CMK (cell line): ENCODE measurements around the gene FTH1.
"Not testable (repeated sequence)": the region's sequence is repeated elsewhere in the genome, so short reads cannot be mapped to it uniquely, and the experiment has no call there.

ENCODE experiments used
- DNase-seq: peaks from one replicate; pipeline ENCODE4 v3.0.0-alpha.2; 2010; ENCODE audit warnings: low read depth

The FTH1 gene

DNA sequence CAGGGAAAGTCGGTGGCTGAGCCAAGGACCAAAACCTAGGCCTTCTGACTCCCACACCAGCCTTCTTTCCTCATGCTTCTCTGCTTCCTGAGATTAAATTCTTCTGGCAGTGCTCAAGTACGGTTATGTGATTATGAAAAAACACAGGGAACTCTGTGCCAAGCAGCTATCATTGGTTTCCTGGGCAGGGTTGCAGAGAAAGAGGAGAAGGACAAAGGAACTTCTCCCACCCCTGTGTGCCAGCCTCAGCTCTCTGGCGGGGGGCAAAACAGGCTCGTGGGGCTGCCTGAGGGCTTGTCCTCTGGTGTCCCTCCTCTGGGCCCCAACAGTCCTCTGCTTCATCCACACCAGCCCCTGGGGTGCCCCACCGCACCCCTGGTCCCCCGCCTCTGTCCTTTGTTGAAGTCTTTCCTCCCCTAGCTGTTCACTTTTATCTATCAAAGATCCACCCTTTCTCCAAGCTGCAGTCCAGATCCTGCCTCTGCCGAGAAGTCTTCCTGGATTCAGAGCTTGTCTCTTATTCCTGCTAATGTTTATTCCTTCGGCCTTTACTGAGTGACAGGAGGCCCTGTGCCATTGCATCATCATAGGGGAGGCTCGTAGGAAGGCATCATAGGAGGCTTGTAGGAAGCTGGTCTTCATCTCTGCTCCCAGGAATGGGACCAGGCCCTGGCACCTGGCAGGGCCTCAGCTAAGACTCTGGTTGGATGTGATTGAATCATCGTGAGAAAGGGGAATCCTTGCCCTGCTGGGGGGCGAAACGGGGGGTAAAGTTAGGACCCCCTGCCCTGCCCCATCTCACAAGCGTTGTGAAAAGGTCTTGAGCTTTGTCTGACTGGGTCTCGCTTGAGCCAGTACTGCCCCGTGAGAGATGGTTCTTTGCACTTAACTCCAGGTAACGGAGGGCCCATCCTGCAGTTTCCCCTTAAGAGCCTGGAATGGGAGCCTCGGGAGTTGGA, 11.5 kb upstream of the FTH1 start:
- no peak for DNase-seq

DNA sequence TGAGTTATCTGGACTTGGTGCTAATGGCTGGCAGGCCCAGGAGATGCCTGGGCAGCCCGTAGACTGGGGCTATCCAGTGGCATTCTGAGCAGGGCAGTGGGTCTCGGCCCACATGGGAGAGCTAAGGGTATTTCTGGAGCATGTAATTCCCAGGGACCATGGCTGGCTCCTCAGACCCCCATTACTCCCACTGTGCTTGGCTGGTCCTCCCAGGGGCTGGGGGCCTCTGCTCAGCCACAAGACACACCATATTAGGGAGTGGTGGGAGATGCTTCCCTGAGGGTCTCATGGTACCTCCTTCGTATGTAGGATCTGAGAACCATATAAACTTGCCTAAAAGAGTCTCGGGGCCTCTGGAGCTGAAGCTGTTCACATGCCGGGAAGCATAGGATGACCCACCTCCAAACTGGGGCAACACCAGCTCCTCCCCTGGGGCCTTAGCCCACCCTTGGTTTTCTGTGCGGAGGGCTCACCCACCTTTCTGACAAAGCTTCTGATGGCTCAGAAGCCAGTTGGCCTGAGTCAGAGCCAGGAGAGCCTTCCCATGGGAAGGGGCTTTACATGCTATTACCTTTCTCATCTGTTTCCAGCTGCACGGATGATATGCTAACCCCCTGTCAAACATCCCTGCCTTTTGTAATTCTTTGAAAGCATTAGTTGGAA, 9.5 kb upstream of the FTH1 start:
- DNase-seq, result no peak

DNA sequence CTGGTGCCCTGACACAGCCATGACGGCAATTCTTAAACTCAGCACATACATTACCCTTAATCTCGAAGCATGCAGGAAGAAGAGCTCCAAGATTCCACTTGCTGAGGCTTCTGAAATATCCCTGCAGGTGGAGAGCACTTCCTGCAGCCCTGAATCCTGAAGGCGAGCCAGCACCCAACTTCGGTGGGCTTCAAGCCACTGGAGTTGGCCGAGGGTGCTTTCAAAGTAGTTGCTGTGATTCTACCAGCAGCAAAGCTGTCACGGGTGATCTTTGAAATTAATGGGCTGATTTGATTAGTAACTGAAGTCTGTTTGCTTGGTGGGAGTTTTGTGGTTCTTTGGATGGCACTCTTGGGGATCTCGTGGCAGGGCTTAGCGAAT, 9.0 kb upstream of the FTH1 start:
- no peak for DNase-seq

DNA sequence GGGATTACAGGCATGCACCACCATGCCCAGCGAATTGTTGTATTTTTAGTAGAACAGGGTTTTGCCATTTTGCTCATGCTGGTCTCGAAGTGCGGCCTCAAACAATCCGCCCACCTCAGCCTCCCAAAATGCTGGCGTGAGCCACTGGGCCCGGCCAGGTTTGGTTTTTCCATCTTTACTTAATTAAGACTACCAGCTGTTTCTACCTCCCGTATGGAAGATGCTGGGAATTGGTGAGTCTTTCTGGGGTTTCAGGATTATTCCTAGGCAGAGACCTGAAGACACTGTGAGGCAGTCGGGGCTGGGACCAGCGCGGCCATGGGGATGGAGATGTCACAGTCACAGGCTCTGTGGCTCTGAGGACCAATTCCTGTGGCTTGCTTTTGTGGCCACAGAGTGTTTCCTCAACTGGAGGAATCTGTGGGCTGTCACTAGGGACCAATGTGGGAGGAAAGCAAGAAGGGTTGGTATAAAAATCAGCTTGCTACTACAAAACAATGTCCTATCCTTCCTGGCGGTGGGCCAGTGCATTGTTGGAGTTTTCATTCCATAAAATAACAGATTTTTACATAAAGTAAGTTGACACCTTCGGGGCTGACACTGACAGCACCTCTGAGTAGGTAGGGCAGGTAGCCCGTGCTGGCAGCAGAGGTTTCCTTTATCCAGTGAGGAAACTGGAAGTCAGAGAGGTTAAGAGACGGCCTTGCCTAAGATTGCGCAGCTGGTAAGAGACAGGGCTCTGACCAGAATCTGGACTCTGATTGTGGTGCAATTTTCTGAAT, 8.4 kb upstream of the FTH1 start:
- DNase-seq, result no peak

DNA sequence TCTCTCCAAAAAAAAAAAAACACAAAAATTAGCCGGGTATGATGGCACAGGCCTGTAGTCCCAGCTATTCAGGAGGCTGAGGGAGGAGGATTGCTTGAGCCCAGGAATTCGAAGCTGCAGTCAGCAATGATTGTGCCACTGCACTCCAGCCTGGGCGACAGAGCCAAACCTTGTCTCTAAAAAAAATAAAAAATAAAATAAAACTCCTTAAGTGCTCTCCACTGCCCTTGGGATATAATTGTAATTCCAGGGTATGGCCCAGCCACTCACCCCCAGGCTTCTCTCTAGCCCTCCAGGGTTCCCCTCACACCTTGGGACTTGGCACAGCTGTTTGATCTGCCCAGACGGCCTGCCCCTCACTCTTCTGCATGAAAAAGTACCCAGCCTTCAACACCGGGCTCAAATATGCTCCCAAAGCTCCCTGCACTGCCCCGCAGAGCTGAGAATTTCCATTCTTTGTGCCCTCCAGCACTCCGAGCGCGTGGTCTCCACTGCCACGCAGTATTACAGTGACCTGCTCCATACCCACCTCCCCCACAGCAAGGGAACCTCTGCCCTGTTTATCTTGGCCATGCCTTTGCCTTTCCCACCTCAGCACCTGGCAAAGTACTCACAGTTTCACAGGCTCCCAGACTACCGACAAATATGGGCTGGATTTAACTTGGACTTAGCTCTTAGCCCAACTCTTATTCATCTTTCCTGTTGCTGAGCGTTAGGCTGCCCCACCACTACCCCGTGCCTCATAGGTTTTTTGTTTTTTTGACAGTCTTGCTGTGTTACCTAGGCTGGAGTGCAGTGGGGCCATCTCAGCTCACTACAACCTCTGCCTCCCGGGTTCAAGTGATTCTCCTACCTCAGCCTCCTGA, 7.6 kb upstream of the FTH1 start:
- DNase-seq, result no peak

DNA sequence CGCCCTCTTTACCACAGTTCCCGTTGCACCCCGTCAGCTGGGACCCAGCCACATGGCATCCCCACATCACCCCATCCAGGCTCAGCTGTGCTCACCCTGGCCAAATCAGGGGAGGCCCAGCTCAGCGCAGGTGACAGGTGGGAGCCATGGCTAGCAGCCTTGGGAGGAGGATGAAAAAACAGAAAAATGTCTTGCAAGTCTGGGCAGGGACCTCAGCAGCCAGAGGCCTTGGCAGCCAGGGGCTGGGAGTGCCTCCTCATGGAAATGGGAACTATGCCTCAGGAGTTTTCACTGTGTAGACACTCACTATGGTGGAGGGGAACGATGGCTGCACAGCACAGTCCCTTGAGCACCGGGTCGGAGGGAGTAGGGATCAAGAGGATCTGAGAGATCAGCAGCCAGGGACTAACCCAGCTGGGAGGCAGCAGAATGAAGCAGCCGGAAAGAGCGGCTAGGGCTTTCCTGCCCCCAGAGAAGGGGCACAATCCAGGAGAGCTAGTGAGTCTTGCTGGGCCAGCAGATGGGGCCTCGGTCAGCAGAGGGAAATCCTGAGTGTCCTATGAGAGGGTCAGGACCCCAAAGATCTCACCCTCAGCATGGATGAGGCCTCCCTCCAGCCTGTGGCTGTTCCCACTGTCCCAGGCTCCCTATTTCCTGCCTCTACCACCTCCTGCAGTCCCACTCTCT, 6.2 kb upstream of the FTH1 start:
- no peak for DNase-seq

DNA sequence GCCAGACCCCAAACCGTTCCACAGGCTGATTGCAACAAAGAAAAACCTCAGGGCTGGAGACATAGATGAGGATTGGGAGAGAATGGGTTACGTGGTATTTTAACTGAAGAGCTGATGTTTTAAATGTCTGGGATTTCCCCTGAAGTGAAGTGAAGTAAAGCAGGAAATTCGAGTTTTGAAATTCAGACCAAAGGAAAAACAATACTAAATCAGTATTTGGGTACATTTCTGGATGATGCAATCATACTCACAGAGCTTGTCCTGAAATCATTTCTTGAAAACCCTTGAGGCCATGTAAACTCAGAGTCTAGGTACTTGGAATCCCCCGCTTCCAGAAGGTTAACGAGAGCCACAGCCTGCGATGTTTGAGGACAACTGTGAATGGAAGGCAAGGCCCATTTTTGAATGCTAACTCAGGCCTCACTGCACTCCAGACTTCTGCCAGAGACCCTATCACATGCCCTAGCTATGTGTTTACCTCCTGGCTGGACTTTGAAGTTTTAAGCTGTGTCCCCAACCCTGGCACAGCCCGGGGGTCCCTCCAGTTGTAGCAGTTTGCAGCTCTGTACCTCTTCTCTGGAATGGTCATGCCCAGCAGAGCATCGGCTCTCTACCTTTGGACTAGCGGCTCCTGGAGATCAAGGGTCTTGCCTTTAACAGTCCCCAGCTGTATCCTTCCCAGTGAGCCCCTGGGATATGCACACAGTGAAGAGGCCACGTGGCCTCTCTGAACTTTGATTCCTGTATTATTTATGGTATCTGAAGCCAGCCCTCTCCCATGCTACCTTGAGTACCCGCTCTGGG, 5.4 kb upstream of the FTH1 start:
- no peak for DNase-seq

DNA sequence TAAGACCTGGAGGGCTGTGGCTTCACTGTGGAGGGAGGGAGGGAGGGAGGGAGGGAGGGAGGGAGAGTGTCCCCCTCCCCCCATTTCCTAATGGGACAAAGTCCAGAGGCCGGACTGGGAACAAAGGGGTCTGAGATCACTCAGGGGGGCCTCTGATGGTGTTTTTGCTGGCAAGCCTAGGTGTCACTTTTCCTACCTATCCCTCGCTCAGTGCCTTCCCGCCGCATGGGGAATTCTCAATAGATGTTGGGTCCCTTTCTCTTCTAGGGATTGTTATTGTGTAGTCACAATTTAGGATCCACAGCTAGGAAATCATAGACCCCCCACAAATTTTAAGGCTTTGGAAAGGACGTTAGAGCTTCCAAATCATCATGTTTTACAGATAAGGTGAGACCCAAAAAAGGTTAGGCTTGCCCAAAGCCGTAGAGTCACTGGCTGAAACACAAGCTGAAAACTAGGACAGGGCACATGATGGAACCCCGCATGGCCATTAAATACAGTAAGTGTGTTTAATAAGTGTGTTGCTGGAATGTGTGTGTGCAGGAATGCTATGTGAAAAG, 4.8 kb upstream of the FTH1 start:
- DNase-seq, result no peak

DNA sequence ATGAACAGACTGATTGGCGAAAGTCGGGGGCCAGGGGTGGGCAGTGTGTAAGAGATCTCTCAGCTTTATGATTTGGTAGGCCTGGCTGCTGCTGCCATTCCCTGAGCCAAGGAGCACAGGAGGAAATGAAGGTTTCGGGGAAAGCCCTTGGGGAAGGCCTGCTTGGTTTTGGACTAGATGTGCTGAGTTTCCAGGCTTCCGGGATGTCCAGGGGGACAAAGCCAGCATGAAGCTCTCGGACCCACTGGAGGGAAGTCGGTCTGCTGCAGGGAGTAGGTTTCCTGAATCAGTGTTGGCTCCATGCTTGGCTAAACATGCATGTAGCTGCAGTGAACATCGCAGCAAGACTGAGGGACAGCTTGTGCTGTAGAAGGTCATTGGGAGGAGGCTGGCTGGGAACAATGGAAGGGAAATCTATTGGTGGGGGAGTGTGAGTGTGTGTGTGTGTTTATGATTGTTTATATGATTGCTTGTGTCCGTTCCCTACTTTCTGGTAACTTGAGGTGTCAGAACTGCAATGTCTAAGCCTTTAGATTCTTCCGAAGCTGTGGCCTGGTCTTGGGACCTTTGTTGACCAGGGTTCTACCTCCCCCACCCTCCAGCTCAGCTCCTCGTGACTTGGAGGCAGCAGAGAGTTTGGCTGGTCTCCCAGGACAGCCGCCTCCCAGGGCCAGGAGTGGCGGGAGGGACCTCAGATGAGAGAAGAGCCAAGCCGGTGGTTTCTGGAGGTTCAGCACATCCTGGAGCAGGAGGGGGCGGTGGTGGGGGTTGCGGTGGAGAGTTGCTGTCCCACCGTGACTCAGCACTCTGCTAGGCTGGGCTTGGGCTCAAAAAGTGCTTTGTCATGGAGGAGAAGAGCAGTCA, 4.0 kb upstream of the FTH1 start:
- DNase-seq, result peak; percentile 93

DNA sequence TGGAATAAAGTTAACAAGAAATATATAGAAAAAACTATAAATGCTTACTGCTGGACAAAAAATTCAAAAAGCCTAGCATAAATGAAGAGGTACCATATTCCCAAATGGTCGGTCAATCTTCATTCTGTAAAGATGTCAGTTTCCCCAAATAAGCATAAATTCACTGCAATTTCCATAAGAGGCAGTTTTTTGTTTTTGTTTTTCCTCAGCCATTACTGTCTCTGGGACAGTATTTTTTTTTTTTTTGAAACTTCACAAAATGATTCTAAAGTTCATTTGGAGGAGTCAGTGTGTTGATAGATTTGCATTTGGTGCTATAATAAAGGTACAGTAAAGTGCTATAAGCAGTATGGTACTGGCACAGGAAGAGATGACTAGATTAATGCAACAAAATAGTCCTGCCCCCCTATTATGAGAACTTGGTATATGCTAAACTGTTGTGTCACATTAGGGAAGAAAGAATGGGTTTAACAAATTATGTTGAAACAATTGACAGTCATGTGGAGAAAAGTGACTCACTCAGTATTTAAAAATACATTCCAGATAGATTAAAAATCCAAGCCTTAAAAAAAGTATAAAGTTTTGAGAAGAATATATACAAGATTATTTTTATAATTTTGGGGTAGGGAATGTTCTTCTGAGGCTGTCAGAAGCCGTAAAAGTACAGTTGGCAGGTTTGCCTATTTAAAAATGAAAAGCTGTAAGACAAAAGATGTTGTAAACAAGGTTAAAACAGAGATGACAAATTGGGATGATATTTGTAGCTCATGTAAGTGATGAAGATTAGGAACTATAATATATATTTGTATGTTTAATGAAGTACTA, 2.6 kb upstream of the FTH1 start:
- no peak for DNase-seq

DNA sequence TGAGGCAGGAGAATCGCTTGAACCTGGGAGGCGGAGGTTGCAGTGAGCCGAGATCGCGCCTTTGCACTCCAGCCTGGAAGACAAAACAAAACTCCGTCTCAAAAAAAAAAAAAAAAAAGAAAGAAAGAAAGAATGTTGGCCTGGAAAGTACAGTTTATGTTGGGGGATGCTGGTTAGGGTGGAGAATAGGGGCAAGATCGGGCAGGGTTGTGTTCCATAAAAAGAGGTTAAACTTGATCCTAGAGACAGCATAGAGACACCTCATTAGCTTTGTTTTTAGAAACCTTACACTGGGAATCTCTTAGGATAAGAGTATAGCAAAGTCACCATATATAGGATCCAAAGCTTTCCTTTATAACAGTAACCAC, 1.9 kb upstream of the FTH1 start:
- no peak for DNase-seq

DNA sequence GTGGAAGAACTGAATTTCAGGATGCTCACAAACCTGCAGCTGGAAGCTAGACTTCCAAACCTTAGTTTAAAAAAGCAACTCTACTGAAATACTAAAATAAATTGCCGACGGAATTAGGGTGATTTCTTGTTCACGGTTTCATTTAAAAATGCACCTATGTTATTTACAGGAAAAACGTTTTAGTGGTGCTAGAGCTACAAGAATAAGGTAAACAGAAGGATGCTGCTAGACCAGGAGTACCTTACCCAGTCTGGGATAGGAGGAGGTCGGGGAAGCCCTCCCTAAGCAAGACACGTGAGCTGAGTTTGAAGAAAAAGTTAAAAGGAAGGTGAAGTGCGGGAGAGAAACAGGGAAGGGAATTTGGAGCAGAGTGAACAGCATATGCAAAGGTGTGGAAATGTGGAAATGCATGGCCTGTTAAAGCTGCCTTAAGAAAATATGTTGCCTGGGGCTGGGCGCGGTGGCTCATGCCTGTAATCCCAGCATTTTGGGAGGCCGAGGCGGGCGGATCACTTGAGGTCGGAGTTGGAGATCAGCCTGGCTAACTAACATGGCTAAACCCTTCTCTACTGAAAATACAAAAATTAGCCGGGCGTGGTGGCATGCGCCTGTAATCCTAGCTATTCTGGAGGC, 1.4 kb upstream of the FTH1 start:
- DNase-seq, result no peak

DNA sequence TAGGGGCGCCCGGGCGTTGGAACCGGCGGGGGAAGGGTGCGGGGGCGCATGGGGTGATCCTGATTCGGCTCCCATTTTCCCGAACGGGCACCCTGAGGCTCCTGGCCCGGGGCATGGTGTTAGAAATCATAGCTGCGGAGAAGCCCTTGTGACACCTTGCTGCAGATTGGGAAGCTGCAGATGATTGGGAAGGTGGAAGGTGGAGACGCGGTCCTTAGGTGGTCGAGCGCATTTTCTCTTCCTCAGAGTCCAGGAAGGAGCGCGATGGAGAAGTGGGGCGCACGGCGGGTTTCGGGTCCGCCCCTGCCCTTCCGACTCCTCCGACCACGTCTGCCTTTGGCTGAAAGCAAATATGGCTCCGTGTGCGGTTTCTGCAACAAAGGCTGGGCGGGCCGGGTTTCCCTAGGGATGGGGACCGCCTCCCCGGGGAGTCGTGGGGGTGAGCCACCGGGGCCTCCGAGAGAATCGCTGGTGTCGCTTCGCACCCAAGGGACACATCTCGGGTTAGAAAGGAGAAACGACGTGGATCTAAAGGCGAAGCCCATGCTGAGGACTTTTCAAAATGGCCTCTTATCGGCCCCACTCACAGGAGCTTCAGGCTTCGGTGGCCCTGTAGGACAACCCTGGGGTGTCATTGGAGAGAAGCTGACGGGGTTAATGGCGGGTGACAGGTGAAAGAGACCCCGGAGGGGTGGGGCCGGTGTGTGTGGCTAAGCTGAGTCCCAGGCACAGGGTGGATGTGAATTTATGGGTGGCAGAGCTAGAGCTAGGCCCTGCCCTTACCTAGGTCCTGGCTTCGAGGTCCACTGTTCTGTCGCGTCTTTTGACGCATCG, 707 bp upstream of the FTH1 start:
- DNase-seq, result no peak

DNA sequence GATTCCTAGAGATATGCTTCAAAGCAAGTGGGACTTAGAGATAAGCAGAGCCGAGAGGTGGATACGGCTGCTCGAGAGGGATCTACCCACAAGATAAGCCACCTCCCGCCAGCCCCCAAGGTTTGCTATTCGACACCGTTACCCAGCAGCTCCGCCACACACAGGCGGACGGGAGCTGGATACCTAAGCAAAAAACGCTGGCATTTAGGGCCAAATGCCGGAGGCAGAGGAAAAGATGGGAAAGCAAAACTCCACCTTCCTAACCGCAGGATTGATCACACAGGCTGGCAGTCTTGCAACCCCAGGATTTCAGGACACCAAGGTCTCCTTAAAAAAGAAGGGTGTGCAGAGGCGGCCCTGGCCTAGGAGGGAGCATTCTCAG, 709 bp downstream of the FTH1 start:
- no peak for DNase-seq

DNA sequence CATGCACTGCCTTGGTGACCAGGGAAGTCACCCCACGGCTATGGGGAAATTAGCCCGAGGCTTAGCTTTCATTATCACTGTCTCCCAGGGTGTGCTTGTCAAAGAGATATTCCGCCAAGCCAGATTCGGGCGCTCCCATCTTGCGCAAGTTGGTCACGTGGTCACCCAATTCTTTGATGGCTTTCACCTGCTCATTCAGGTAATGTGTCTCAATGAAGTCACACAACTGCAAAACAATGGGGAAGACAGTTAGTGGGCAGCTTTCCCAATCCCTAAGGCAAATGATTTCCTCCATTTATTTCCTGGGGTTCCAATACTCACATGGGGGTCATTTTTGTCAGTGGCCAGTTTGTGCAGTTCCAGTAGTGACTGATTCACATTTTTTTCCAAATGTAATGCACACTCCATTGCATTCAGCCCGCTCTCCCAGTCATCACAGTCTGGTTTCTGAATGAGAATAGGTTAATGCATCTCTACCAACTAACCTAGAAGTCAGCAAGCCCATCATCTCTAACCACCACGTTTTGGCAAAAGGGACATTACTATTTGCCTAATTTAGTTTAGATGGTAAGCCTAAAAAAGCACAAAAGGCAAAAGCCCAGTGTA, 2.7 kb downstream of the FTH1 start:
- DNase-seq, result not testable (repeated sequence)

DNA sequence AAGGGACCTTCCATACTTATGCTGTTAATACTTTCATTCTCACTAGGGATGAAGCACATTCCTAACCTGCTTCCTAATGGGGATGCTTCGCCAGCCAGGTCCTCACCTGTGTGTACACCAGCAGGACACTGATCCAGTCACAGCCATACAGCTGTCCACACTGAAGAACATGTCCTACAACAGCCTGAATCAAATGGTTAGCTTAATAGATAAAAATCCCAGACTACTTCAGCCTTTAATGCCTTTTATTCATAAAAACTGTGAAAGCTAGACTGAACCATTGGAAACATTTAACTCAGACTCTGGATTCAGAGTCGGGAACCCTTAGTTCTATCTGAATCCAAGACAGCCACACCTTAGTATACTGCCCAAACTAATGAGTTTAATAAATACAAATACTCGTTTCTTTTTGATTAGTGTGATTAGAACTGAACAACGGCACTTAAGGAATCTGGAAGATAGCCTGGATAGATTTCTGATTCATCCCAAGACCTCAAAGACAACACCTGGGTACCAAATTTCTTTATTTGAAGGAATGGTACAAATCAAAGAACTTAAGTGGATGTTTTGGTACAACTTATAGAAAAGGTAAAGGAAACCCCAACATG, 3.3 kb downstream of the FTH1 start:
- no peak for DNase-seq
